HG03342 (cell line): ENCODE results near the gene DOK1.
"Not testable (repeated sequence)": the region's sequence is repeated elsewhere in the genome, so short reads cannot be mapped to it uniquely, and the experiment has no call there.

Source experiments
- ATAC-seq: cut with Tn5 transposase; IDR thresholded peaks from one replicate; pipeline ENCODE4 v1.9.1; 2021; ENCODE audit warnings: mild to moderate bottlenecking, moderate library complexity; ENCODE audit not compliant: unreplicated experiment

Gene DOK1

GRCh38 chr2:74548285-74548899 lies 6.1 kb upstream of the DOK1 start:
- ATAC-seq, result no peak

GRCh38 chr2:74548900-74549826 lies 5.4 kb upstream of the DOK1 start:
- ATAC-seq, result no peak

- no peak for ATAC-seq
Observed at GRCh38 chr2:74550231-74550630, 4.3 kb upstream of the DOK1 start.

GRCh38 chr2:74551530-74551929 lies 3.0 kb upstream of the DOK1 start:
- no peak for ATAC-seq

GRCh38 chr2:74551942-74552913 lies 2.3 kb upstream of the DOK1 start:
- ATAC-seq, result peak; percentile 25

- ATAC-seq, result no peak
Observed at GRCh38 chr2:74552914-74553811, 1.4 kb upstream of the DOK1 start.

- no peak for ATAC-seq
Observed at GRCh38 chr2:74554820-74555531, 456 bp downstream of the DOK1 start.

GRCh38 chr2:74555610-74556103 lies 1.1 kb downstream of the DOK1 start:
- ATAC-seq, result no peak

- ATAC-seq, result no peak
Observed at GRCh38 chr2:74556159-74556558, 1.6 kb downstream of the DOK1 start.

- no peak for ATAC-seq
Observed at GRCh38 chr2:74556831-74557370, 2.4 kb downstream of the DOK1 start.

GRCh38 chr2:74558284-74559230 lies 4.0 kb downstream of the DOK1 start:
- no peak for ATAC-seq

- no peak for ATAC-seq
Observed at GRCh38 chr2:74559912-74560311, 5.4 kb downstream of the DOK1 start.

GRCh38 chr2:74560591-74560990 lies 6.1 kb downstream of the DOK1 start:
- no peak for ATAC-seq

- ATAC-seq, result not testable (repeated sequence)
Observed at GRCh38 chr2:74561022-74561421, 6.5 kb downstream of the DOK1 start.

- no peak for ATAC-seq
Observed at GRCh38 chr2:74562126-74562775, 7.7 kb downstream of the DOK1 start.

GRCh38 chr2:74564222-74564621 lies 9.7 kb downstream of the DOK1 start:
- no peak for ATAC-seq

- no peak for ATAC-seq
Observed at GRCh38 chr2:74566076-74566753, 11.7 kb downstream of the DOK1 start.
